ENCODE measurements around the gene SEL1L.
"Not testable (repeated sequence)": the region's sequence is repeated elsewhere in the genome, so short reads cannot be mapped to it uniquely, and the experiment has no call there.

The SEL1L gene

GRCh38 chr14:81517798-81518398, 15.8 kb downstream of the SEL1L start:
- TF ChIP-seq, protein P1, sequence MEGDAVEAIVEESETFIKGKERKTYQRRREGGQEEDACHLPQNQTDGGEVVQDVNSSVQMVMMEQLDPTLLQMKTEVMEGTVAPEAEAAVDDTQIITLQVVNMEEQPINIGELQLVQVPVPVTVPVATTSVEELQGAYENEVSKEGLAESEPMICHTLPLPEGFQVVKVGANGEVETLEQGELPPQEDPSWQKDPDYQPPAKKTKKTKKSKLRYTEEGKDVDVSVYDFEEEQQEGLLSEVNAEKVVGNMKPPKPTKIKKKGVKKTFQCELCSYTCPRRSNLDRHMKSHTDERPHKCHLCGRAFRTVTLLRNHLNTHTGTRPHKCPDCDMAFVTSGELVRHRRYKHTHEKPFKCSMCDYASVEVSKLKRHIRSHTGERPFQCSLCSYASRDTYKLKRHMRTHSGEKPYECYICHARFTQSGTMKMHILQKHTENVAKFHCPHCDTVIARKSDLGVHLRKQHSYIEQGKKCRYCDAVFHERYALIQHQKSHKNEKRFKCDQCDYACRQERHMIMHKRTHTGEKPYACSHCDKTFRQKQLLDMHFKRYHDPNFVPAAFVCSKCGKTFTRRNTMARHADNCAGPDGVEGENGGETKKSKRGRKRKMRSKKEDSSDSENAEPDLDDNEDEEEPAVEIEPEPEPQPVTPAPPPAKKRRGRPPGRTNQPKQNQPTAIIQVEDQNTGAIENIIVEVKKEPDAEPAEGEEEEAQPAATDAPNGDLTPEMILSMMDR (IDR thresholded peaks at IDR 0.05; ENCODE audit: low read depth, low read length, missing control alignments) = no peak
- H3K4me3 ChIP-seq (replicated peaks; ENCODE audit: low read depth, low read length) = no peak overlapping the region
- no peak for DNase-seq (ENCODE audit: extremely low read depth, low read depth)

- no peak overlapping the region for H3K4me3 ChIP-seq (replicated peaks; ENCODE audit: low read depth, low read length)
- TF ChIP-seq, protein P1 (IDR thresholded peaks at IDR 0.05; ENCODE audit: low read depth, low read length, missing control alignments) = no peak
- DNase-seq (ENCODE audit: extremely low read depth, low read depth) = no peak
These were observed 16.5 kb downstream of the SEL1L start for GRCh38 chr14:81516986-81517797.

DNA sequence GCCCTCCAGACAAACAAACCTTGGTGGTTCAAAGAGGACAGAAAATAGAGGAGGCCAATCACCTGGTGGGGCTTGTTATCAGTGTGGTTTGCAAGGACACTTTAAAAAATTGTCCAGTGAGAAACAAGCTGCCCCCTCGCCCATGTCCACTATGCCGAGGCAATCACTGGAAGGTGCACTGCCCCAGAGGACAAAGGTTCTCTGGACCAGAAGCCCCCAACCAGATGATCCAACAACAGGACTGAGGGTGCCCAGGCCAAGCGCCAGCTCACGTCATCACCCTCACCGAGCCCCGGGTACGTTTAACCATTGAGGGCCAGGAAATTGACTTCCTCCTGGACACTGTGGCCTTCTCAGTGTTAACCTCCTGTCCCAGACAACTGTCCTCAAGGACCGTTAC, 17.7 kb downstream of the SEL1L start:
- not testable (repeated sequence) for H3K4me3 ChIP-seq (replicated peaks; ENCODE audit: low read depth, low read length); DNase-seq (ENCODE audit: extremely low read depth, low read depth)

DNA sequence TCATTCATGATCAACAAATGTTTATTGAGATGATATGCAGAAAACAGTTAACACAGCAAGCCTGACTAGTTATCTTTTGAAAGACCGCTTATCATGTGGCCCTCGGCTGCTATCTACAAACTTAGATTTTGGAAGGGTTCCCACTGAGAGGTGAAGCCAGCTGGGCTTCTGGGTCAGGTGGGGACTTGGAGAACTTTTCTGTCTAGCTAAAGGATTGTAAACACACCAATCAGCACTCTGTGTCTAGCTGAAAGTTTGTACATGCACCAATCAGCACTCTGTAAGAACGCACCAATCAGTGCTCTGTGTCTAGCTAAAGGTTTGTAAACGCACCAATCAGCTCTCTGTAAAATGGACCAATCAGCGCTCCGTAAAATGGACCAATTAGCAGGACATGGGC, 20.8 kb downstream of the SEL1L start:
- not testable (repeated sequence) for H3K4me3 ChIP-seq (replicated peaks; ENCODE audit: low read depth, low read length); DNase-seq (ENCODE audit: extremely low read depth, low read depth)

GRCh38 chr14:81511111-81511904, 22.3 kb downstream of the SEL1L start:
- no peak for DNase-seq (ENCODE audit: extremely low read depth, low read depth)
- H3K4me3 ChIP-seq (replicated peaks; ENCODE audit: low read depth, low read length) = no peak overlapping the region
- TF ChIP-seq, protein P1 (IDR thresholded peaks at IDR 0.05; ENCODE audit: low read depth, low read length, missing control alignments) = no peak

DNA sequence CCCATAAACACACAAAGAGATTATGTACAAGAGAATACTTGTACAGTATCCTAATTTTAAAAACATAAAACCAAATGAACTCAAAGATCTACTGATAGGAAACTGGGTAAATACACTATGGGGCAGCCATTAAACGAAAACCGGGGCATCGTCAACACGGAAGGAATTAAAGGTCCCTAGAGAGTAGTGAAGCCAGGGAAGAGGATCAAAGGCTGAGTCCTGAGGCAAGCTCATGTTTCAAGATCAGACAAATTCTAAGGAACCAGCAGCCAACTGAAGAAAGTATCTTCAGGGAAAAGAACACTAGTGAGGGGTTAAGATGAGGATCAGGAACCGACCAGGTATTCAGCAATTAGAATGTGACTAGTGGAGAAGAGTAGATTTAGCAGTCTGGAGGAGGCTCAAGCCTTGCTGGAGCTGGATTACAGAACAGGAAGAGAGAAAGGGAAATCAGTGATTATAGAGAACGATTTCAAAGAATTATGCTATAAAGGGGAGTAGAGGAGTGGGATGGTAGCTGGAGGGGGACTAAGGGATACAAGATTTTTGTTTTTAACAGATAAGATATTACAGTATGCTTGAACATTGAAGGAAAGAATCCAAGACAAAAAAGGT, 23.7 kb downstream of the SEL1L start:
- H3K4me3 ChIP-seq (replicated peaks; ENCODE audit: low read depth, low read length) = no peak overlapping the region
- TF ChIP-seq, protein P1 (IDR thresholded peaks at IDR 0.05; ENCODE audit: low read depth, low read length, missing control alignments) = no peak
- DNase-seq (ENCODE audit: extremely low read depth, low read depth) = no peak

DNA sequence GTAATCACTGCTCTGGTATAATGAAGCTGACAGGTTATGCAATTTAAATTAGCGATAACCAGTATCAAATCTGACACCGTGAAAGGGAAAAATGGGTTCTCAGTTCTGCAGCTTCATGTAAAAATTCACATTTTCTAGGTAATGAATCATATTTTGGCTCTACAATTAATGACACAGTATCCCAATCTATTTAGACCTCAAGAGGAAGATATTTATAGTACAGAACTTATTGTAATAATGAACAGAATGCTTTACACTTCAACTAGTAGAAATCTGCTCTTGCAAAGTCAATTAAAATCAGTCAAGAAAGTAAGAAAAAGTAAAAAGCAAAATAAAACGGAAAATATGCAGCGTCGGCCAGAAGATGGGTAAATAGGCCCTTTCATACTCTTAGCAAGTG, 24.3 kb downstream of the SEL1L start:
- DNase-seq (ENCODE audit: extremely low read depth, low read depth) = no peak
- TF ChIP-seq, protein P1 (IDR thresholded peaks at IDR 0.05; ENCODE audit: low read depth, low read length, missing control alignments) = no peak
- H3K4me3 ChIP-seq (replicated peaks; ENCODE audit: low read depth, low read length) = no peak overlapping the region
